HepG2 (cell line): ENCODE results near the gene VPS54. TPM values are rescaled to one million over a fixed set of nuclear protein-coding genes. Genes with fewer than 3 reads are reported as not detected.

Source experiments
- AGO1 ChIP-seq: fragments of 200-400 bp; formaldehyde crosslinking; IDR thresholded peaks from 2 replicates; pipeline ENCODE4 v1.6.1; 2017; ENCODE audit warnings: mild to moderate bottlenecking, low read depth, low read length, moderate library complexity; ENCODE audit not compliant: poor library complexity, severe bottlenecking
- ATF7 ChIP-seq, 2 experiments: fragments of 450-650 bp in 1 of 2; sonication (generic) in 1 of 2; formaldehyde crosslinking in 1 of 2; IDR thresholded peaks; 2 replicates each; pipeline versions ENCODE4 v1.4.0 to v1.6.1; 2016 to 2020; ENCODE audit warnings: antibody characterized with exemption in 1 of 2, mild to moderate bottlenecking in 1 of 2, missing genetic modification reagents in 1 of 2
- CC2D1A ChIP-seq: sonication (generic); formaldehyde crosslinking; IDR thresholded peaks from 2 replicates; pipeline ENCODE4 v1.8.1; 2023; ENCODE audit warnings: mild to moderate bottlenecking, missing genetic modification reagents
- CHCHD3 ChIP-seq: sonication (generic); formaldehyde crosslinking; IDR thresholded peaks from 2 replicates; pipeline ENCODE4 v1.8.0; 2022; ENCODE audit warnings: mild to moderate bottlenecking, missing genetic modification reagents, moderate library complexity
- EP300 ChIP-seq, 3 experiments: sonication (generic) in 1 of 3; formaldehyde crosslinking in 1 of 3; IDR thresholded peaks; 2 replicates each; pipeline versions ENCODE4 v1.5.1 to v1.6.1; 2011 to 2020; ENCODE audit warnings: low read depth in 2 of 3, low read length in 2 of 3, borderline replicate concordance in 1 of 3, improper control_type of control experiment in 1 of 3, mild to moderate bottlenecking in 1 of 3, missing genetic modification reagents in 1 of 3, moderate library complexity in 1 of 3
- JUND ChIP-seq: sonication (generic); formaldehyde crosslinking; IDR thresholded peaks from 2 replicates; pipeline ENCODE4 v1.8.0; 2022; ENCODE audit warnings: mild to moderate bottlenecking, missing genetic modification reagents
- RNF219 ChIP-seq: sonication (generic); formaldehyde crosslinking; IDR thresholded peaks from 2 replicates; pipeline ENCODE4 v1.5.0; 2020; ENCODE audit warnings: mild to moderate bottlenecking, missing genetic modification reagents
- SMAD1 ChIP-seq: sonication (generic); formaldehyde crosslinking; IDR thresholded peaks from 2 replicates; pipeline ENCODE4 v1.4.0; 2020; ENCODE audit warnings: missing genetic modification reagents, low read depth, mild to moderate bottlenecking, borderline replicate concordance
- ZSCAN22 ChIP-seq: sonication (generic); formaldehyde crosslinking; IDR thresholded peaks from 2 replicates; pipeline ENCODE4 v1.4.0; 2020; ENCODE audit warnings: mild to moderate bottlenecking, missing genetic modification reagents
- polyA plus RNA-seq, 8 experiments: library from polyadenylated mRNA; depleted of rRNA in 3 of 8; stranded (reverse) in 7 of 8; unstranded in 1 of 8; fragments of >200 nt; fragmentation: Illumina TruSeq in 4 of 8; extraction: Trizol in 4 of 8; gene quantifications; 2 replicates each; pipeline versions ENCODE4 v1.2.1 to v1.2.3, GENCODE V29; 2011 to 2016; ENCODE audit warnings: low read depth in 4 of 8, missing spikeins in 1 of 8, mixed read lengths in 1 of 8; ENCODE audit not compliant: insufficient read depth in 1 of 8
- total RNA-seq, 5 experiments: library from RNA; depleted of rRNA; stranded (reverse); fragments of >200 nt; fragmentation: Illumina TruSeq; extraction: Trizol; gene quantifications; 2 replicates each; pipeline ENCODE4 v1.2.3, GENCODE V29; 2016; ENCODE audit warnings: low read depth in 1 of 5
- TF ChIP-seq, protein P1 (sequence below): sonication (generic); formaldehyde crosslinking; IDR thresholded peaks from 2 replicates; pipeline ENCODE4 v1.5.0; 2020; ENCODE audit warnings: mild to moderate bottlenecking, missing genetic modification reagents, borderline replicate concordance
- TF ChIP-seq, protein P2 (sequence below): sonication (generic); formaldehyde crosslinking; IDR thresholded peaks from 2 replicates; pipeline ENCODE4 v1.4.0; 2020; ENCODE audit warnings: missing genetic modification reagents, borderline replicate concordance
- TF ChIP-seq, protein P3 (sequence below), 2 experiments: sonication (generic) in 1 of 2; formaldehyde crosslinking in 1 of 2; IDR thresholded peaks; 2 replicates each; pipeline versions ENCODE4 v1.4.0 to v1.6.1; 2016 to 2020; ENCODE audit warnings: borderline replicate concordance in 1 of 2, low read depth in 1 of 2, mild to moderate bottlenecking in 1 of 2, missing genetic modification reagents in 1 of 2

Gene VPS54
- total and polyA plus RNA-seq, 2 of the 13 experiments (the other 11 are each of a cell fraction or from before 2014, with no cell fraction given), result 64.7 to 77.5 TPM

GRCh38 chr2:63842149-63843061 lies 176.8 kb downstream of the VPS54 start (continued):
- TF ChIP-seq, protein P1, sequence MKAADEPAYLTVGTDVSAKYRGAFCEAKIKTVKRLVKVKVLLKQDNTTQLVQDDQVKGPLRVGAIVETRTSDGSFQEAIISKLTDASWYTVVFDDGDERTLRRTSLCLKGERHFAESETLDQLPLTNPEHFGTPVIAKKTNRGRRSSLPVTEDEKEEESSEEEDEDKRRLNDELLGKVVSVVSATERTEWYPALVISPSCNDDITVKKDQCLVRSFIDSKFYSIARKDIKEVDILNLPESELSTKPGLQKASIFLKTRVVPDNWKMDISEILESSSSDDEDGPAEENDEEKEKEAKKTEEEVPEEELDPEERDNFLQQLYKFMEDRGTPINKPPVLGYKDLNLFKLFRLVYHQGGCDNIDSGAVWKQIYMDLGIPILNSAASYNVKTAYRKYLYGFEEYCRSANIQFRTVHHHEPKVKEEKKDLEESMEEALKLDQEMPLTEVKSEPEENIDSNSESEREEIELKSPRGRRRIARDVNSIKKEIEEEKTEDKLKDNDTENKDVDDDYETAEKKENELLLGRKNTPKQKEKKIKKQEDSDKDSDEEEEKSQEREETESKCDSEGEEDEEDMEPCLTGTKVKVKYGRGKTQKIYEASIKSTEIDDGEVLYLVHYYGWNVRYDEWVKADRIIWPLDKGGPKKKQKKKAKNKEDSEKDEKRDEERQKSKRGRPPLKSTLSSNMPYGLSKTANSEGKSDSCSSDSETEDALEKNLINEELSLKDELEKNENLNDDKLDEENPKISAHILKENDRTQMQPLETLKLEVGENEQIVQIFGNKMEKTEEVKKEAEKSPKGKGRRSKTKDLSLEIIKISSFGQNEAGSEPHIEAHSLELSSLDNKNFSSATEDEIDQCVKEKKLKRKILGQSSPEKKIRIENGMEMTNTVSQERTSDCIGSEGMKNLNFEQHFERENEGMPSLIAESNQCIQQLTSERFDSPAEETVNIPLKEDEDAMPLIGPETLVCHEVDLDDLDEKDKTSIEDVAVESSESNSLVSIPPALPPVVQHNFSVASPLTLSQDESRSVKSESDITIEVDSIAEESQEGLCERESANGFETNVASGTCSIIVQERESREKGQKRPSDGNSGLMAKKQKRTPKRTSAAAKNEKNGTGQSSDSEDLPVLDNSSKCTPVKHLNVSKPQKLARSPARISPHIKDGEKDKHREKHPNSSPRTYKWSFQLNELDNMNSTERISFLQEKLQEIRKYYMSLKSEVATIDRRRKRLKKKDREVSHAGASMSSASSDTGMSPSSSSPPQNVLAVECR (CRISPR knock-in tag), result peak; percentile 65; the same call in 1 of the 2 replicates
- TF ChIP-seq CC2D1A (CRISPR knock-in tag) (no peak), SMAD1 (CRISPR knock-in tag) (no peak), EP300 (IDR thresholded peaks at IDR 0.05; ENCODE audit: low read depth in 2 of 2, low read length in 2 of 2) (peak in 1 of 2 experiments; percentile 54; a peak in 2 of 4 replicates), EP300 (CRISPR knock-in tag; IDR thresholded peaks at IDR 0.05; ENCODE audit: borderline replicate concordance) (no peak), JUND (CRISPR knock-in tag) (no peak), ZSCAN22 (CRISPR knock-in tag) (no peak), RNF219 (CRISPR knock-in tag) (no peak), ATF7 (IDR thresholded peaks at IDR 0.05) (no peak), ATF7 (CRISPR knock-in tag; IDR thresholded peaks at IDR 0.05) (no peak), AGO1 (no peak), CHCHD3 (CRISPR knock-in tag) (no peak)
- TF ChIP-seq, protein P2, sequence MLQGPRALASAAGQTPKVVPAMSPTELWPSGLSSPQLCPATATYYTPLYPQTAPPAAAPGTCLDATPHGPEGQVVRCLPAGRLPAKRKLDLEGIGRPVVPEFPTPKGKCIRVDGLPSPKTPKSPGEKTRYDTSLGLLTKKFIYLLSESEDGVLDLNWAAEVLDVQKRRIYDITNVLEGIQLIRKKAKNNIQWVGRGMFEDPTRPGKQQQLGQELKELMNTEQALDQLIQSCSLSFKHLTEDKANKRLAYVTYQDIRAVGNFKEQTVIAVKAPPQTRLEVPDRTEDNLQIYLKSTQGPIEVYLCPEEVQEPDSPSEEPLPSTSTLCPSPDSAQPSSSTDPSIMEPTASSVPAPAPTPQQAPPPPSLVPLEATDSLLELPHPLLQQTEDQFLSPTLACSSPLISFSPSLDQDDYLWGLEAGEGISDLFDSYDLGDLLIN (CRISPR knock-in tag), result 0 out of 2 replicates have a peak, but pooled peaks have one; percentile 35
- TF ChIP-seq, protein P3, sequence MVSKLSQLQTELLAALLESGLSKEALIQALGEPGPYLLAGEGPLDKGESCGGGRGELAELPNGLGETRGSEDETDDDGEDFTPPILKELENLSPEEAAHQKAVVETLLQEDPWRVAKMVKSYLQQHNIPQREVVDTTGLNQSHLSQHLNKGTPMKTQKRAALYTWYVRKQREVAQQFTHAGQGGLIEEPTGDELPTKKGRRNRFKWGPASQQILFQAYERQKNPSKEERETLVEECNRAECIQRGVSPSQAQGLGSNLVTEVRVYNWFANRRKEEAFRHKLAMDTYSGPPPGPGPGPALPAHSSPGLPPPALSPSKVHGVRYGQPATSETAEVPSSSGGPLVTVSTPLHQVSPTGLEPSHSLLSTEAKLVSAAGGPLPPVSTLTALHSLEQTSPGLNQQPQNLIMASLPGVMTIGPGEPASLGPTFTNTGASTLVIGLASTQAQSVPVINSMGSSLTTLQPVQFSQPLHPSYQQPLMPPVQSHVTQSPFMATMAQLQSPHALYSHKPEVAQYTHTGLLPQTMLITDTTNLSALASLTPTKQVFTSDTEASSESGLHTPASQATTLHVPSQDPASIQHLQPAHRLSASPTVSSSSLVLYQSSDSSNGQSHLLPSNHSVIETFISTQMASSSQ (IDR thresholded peaks at IDR 0.05; ENCODE audit: low read depth), result 0 out of 2 replicates have a peak, but pooled peaks have one; percentile 7
- TF ChIP-seq, protein P3 (CRISPR knock-in tag; IDR thresholded peaks at IDR 0.05; ENCODE audit: borderline replicate concordance), result no peak; the same call in 1 of the 2 replicates
